ACC112 (cell line): ENCODE results near the gene KLHL5.

Experiments used
- H2AFZ ChIP-seq: fragments of 200-600 bp; sonication (generic); one replicate; pipeline ENCODE4 v1.6.0; 2017; ENCODE audit warnings: antibody characterized with exemption, low read length; ENCODE audit not compliant: unreplicated experiment
- H3K27ac ChIP-seq: fragments of 200-600 bp; sonication (generic); 2 replicates; pipeline ENCODE4 v1.5.1; 2014; ENCODE audit warnings: low read depth, mild to moderate bottlenecking, antibody characterized with exemption, low read length, moderate library complexity
- H3K27me3 ChIP-seq: fragments of 200-600 bp; sonication (generic); 2 replicates; pipeline ENCODE4 v1.6.1; 2014; ENCODE audit warnings: mild to moderate bottlenecking, antibody characterized with exemption, low read length, moderate library complexity, mixed read lengths; ENCODE audit not compliant: insufficient read depth
- H3K36me3 ChIP-seq: fragments of 200-600 bp; sonication (generic); 2 replicates; pipeline ENCODE4 v1.6.1; 2016; ENCODE audit warnings: mild to moderate bottlenecking, antibody characterized with exemption, low read length, moderate library complexity, mixed read lengths; ENCODE audit not compliant: insufficient read depth
- H3K4me1 ChIP-seq: fragments of 200-600 bp; sonication (generic); one replicate; pipeline ENCODE4 v1.6.1; 2016; ENCODE audit warnings: low read length, mixed read lengths; ENCODE audit not compliant: insufficient read depth, unreplicated experiment, control insufficient read depth
- H3K4me3 ChIP-seq: fragments of 200-600 bp; sonication (generic); 2 replicates; pipeline ENCODE4 v1.5.1; 2014; ENCODE audit warnings: mild to moderate bottlenecking, low read depth, low read length
- H3K79me2 ChIP-seq: fragments of 200-600 bp; sonication (generic); one replicate; pipeline ENCODE4 v1.6.0; 2016; ENCODE audit warnings: low read length; ENCODE audit not compliant: control insufficient read depth, unreplicated experiment, insufficient read depth

The KLHL5 gene

DNA sequence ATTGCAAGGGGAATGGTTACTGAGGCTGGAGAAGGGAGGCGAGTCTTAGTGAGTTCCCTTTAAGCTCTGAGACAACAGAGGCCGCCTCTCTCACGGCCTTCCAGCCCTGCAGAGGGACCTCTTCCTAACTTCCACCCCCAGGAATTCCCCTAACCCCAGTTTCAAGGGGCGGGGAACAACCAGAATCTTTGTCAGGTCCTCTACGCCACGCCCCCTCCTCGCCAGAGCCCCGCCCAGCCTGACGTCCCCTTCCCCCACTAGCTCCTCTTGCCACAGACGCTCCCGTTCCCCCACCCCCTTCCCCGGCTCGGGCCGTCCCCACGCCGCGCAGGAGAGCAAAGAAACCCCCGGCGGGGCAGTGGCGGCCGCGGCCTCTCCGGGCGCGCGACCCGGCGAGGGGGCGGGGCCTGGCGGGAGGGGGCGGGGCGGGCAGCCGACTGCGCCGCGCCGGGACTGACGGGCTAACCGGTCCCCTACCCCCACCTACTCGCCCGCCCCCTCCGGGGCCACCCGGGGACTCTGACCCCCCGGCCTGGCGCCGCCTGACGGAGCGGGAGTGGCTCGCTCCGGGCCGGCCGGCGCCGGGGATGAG lies 17.6 kb upstream of the KLHL5 start:
- H3K4me3 ChIP-seq = peak overlapping the region; percentile 98
- peak overlapping the region; percentile 94 for H2AFZ ChIP-seq
- H3K4me1 ChIP-seq = peaks cover 36% of the 10 kb centered on the region
- H3K27ac ChIP-seq = peak overlapping the region; percentile 38
- no peaks in the 10 kb centered on the region for H3K36me3 ChIP-seq
- peaks cover 36% of the 10 kb centered on the region for H3K79me2 ChIP-seq
- H3K27me3 ChIP-seq = no peaks in the 10 kb centered on the region

DNA sequence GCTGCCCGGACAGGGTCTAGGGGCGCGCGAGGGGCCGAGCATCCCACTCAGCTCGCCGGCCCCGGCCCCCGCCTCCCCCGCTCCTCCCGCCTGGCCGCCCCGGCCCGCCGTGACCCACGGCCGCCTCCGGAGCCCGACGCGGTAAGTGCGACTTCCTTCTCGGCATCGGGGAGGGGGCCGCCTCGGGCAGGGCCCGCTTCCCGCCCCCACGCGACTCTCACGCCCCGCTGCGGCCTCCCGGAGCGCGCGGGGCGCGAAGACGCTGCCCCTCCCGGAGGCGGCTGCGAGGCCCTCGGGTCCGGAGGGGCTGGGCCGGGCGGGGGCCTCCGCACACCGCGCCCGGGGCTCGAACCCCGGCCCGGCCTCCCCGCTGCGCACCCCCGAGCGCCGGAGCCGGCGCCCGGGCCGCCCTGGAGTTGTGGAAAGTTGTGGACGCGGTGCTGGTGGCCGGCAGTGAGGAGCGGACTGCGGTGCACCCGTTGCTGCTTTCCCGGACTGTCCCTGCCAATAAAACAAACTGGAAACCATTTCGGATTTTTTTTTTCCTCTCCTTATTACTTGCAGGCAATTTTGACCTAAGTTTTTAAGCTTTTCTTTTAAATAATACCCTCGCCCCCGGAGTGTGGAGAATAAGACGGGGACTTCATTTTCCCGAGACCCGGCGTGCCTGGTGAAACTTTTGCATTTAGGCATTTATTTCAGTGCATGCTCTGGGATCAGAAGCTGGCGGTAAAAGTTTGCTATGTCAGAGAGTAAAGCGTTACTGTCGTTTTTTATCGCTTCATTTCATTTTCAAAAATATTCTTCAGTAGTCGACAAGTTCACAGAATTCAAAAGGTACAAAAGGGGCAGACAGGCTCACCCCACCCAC lies 16.8 kb upstream of the KLHL5 start:
- H3K27me3 ChIP-seq = no peaks in the 10 kb centered on the region
- peaks cover 37% of the 10 kb centered on the region for H3K79me2 ChIP-seq
- H3K4me3 ChIP-seq = peak overlapping the region; percentile 98
- no peaks in the 10 kb centered on the region for H3K36me3 ChIP-seq
- H2AFZ ChIP-seq = peak overlapping the region; percentile 94
- H3K27ac ChIP-seq = peak overlapping the region; percentile 38
- peaks cover 36% of the 10 kb centered on the region for H3K4me1 ChIP-seq

DNA sequence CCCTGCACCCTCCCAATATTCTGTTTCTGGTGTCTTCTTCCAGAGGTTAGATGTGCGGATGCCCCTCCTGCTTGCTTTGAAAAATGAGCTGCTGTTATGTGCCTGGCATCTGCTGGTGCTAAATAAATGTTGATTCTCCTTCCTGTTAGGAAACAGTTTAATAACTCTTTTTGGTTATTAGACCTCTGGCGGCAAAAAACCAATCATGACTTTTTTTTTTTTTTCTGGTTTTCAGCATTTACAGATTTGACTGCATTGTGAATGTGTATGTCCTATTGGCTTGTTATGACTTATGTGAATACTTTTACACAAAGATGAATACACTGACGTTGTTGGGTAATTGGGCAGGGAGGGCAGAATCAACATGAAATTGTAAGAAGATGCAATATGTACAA lies 16.2 kb upstream of the KLHL5 start:
- peaks cover 43% of the 10 kb centered on the region for H3K79me2 ChIP-seq
- H3K27me3 ChIP-seq = no peaks in the 10 kb centered on the region
- H2AFZ ChIP-seq = no peak overlapping the region
- H3K4me3 ChIP-seq = peak overlapping the region; percentile 98
- peaks cover 36% of the 10 kb centered on the region for H3K4me1 ChIP-seq
- peak overlapping the region; percentile 38 for H3K27ac ChIP-seq
- H3K36me3 ChIP-seq = peaks cover 2% of the 10 kb centered on the region; the same call in 1 of the 2 replicates

DNA sequence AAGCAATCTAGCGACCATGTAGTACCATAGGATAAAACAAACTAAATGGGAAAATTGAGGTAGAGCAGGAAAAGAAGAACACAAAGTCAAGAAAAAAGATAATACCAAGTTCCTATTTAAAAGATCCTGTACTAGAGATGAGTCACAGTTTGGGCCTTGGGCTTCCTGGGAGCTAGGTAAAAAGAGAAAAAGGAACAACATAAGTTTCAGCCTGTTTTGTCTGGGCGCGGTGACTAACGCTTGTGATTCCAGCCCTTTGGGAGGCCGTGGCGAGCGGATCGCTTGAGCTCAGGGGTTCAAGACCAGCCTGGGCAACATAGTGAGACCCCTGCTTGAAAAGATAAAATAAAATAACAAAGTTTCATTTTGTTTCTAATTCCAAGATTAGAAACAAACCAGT lies 15.8 kb upstream of the KLHL5 start:
- peak overlapping the region; percentile 38 for H3K27ac ChIP-seq
- no peak overlapping the region for H2AFZ ChIP-seq
- H3K36me3 ChIP-seq = peaks cover 3% of the 10 kb centered on the region; the same call in 1 of the 2 replicates
- H3K79me2 ChIP-seq = peaks cover 47% of the 10 kb centered on the region
- peak overlapping the region; percentile 98 for H3K4me3 ChIP-seq
- H3K4me1 ChIP-seq = peaks cover 36% of the 10 kb centered on the region
- no peaks in the 10 kb centered on the region for H3K27me3 ChIP-seq

DNA sequence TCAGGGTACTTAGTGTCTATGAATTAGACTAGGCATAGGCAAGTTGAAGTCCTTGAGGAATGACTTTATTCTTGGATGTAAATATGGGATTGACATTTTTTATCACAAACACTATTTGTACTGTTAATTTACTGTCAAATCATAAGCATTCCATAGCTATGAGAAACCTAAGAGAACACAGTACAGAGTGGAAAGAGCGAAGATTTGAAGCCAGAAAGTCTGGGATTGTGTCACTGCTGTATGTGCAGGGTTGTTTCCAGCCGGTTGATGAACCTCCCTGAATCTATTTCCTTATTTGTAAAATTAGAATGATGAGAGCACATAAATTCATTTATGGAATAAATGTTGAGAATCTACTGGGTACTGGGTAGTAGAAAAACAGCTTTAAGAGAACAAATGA lies 14.4 kb upstream of the KLHL5 start:
- Histone ChIP-seq H3K4me3 (no peak overlapping the region), H3K27ac (no peak overlapping the region), H2AFZ (no peak overlapping the region), H3K4me1 (peaks cover 36% of the 10 kb centered on the region), H3K79me2 (peaks cover 58% of the 10 kb centered on the region), H3K36me3 (peaks cover 3% of the 10 kb centered on the region; the same call in 1 of the 2 replicates), H3K27me3 (no peaks in the 10 kb centered on the region)

DNA sequence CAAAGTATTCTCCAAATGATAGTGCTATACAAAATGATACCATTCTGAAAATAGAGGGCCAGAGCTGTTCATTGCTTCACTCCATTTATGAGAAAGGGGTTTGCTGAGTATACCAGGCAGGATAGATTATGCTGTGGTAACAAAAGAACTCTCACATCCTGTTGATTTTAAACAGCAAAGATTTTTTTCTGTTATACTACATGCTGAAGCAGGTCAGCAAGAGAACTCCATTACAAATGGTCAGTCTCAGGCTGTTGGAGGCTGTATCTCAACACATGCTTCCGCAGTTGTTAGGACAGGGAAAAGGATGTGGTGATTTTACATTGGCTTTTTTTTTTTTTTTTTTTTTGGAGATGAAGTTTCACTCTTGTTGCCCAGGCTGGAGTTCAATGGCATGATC lies 13.7 kb upstream of the KLHL5 start:
- Histone ChIP-seq H3K4me1 (peaks cover 33% of the 10 kb centered on the region), H3K27ac (no peak overlapping the region), H3K36me3 (peaks cover 3% of the 10 kb centered on the region; the same call in 1 of the 2 replicates), H2AFZ (no peak overlapping the region), H3K4me3 (no peak overlapping the region), H3K79me2 (peaks cover 60% of the 10 kb centered on the region), H3K27me3 (no peaks in the 10 kb centered on the region)

DNA sequence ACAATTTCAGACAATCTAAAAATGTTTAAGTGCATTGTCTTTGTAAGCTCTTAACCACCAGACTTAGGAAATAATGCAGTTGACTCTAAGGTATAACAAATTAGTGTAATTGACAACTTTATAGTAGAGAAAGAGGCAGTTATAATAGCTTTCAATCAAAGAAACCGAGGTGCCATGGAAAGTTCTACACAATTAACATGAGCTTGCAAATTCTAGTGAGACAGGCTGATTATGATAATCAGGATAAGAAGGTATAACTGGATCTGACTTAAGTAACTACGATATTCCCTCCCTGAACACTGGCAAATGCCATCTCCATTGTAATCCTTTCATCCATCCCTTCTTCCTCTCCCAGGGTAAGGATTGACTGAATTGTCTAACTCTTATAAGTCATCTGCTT lies 11.4 kb upstream of the KLHL5 start:
- H2AFZ ChIP-seq = no peak overlapping the region
- peaks cover 24% of the 10 kb centered on the region for H3K4me1 ChIP-seq
- H3K27ac ChIP-seq = no peak overlapping the region
- H3K36me3 ChIP-seq = peaks cover 3% of the 10 kb centered on the region; the same call in 1 of the 2 replicates
- H3K79me2 ChIP-seq = peaks cover 70% of the 10 kb centered on the region
- H3K4me3 ChIP-seq = no peak overlapping the region
- no peaks in the 10 kb centered on the region for H3K27me3 ChIP-seq

DNA sequence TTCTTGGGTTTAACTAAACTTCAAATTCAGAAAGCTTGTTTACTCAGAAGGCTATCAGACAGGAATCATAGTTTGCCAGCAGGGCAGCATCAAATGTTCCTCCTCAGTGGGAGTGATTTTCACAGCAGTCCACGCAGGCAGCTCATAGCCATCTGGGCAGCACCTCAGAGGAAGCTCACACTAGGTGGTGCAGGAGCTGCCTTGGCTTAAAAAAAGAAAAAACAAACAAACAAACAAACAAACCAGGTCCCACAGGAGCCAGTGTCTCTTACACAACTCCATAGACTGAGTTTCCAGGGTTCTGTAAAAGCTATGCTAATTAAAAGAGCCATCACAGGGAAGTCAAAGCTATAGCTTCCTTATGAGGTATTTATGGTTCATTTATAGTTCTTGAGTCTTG lies 10.5 kb upstream of the KLHL5 start:
- no peaks in the 10 kb centered on the region for H3K27me3 ChIP-seq
- peaks cover 18% of the 10 kb centered on the region for H3K4me1 ChIP-seq
- H3K4me3 ChIP-seq = no peak overlapping the region
- H3K27ac ChIP-seq = no peak overlapping the region
- peaks cover 69% of the 10 kb centered on the region for H3K79me2 ChIP-seq
- no peak overlapping the region for H2AFZ ChIP-seq
- peaks cover 3% of the 10 kb centered on the region; the same call in 1 of the 2 replicates for H3K36me3 ChIP-seq

DNA sequence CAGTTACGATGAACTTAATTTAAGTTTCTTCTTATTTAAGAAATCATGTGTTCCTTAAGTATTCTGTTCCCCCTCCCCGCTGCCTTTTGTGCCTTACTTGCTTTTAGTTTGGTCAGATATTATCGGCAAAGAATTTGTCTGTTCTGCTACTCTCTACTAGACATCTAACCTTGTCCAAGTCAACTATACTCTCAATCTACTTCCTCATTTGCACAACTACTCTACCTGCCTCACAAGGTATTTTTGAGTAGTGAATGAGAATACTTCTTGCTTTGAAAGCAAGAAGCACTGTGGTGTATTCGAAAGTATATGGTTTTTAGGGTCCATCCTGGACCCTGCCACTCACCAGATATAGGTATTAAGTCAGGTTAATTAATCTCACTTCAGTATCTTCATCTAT lies 8.0 kb upstream of the KLHL5 start:
- no peak overlapping the region for H2AFZ ChIP-seq
- no peak overlapping the region for H3K4me3 ChIP-seq
- H3K36me3 ChIP-seq = peaks cover 3% of the 10 kb centered on the region; the same call in 1 of the 2 replicates
- H3K4me1 ChIP-seq = no peaks in the 10 kb centered on the region
- H3K79me2 ChIP-seq = peaks cover 49% of the 10 kb centered on the region
- H3K27ac ChIP-seq = no peak overlapping the region
- no peaks in the 10 kb centered on the region for H3K27me3 ChIP-seq

DNA sequence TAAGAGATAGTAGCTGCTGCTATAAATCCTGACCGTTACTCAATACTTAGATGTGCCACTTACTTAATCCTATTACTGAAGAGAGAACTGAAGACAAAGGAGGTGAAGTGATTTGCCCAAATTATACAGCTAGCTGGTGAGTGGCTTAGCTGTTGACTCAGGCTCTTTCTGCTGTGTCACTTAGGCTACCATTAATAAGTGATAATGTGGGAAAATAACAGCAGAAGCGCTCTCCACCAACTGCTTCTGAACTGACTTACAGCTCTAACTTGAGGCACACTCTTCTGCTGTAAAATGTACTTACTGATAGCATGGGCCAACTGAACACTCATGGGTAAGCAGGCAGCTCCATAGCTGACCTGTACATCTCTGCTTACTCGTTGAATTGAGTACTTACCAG lies 7.5 kb upstream of the KLHL5 start:
- Histone ChIP-seq H3K27me3 (no peaks in the 10 kb centered on the region), H3K4me3 (no peak overlapping the region), H3K4me1 (no peaks in the 10 kb centered on the region), H3K27ac (no peak overlapping the region), H3K36me3 (peaks cover 3% of the 10 kb centered on the region; the same call in 1 of the 2 replicates), H2AFZ (no peak overlapping the region), H3K79me2 (peaks cover 43% of the 10 kb centered on the region)

DNA sequence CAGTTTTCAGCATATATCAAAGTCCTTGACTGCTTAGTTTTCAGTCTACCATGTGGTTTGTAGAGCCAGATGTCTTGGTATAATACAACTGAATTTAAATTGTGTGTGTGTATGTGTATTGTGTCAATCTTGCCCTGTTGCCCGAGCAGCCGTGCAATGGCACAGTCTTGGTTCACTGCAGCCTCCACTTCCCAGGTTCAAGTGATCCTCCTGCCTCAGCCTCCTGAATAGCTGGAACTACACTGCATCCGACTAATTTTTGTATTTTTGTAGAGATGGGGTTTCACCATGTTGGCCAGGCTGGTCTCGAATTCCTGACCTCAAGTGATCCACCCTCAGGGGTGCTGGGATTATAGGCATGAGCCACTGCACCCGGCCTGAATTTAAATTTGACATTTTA lies 6.0 kb upstream of the KLHL5 start:
- Histone ChIP-seq H3K36me3 (no peaks in the 10 kb centered on the region), H3K27ac (no peak overlapping the region), H3K4me1 (no peaks in the 10 kb centered on the region), H3K4me3 (no peak overlapping the region), H3K27me3 (no peaks in the 10 kb centered on the region), H2AFZ (no peak overlapping the region), H3K79me2 (peaks cover 40% of the 10 kb centered on the region)
